Activated CD4-positive, CD25-positive, alpha-beta regulatory T cell treated with anti-CD3 and anti-CD28 coated beads, Interleukin-2, amount 50 U/mL, for 24 hours (primary cell): ENCODE measurements around the gene DCHS1.

ENCODE experiments used
- ATAC-seq, 2 donors: fragments of 150-1000 bp; cut with Tn5 transposase; one replicate each; pipeline ENCODE4 v1.10.0; 2021; ENCODE audit warnings: mild to moderate bottlenecking in 1 of 2, moderate library complexity in 1 of 2

The DCHS1 gene

DNA sequence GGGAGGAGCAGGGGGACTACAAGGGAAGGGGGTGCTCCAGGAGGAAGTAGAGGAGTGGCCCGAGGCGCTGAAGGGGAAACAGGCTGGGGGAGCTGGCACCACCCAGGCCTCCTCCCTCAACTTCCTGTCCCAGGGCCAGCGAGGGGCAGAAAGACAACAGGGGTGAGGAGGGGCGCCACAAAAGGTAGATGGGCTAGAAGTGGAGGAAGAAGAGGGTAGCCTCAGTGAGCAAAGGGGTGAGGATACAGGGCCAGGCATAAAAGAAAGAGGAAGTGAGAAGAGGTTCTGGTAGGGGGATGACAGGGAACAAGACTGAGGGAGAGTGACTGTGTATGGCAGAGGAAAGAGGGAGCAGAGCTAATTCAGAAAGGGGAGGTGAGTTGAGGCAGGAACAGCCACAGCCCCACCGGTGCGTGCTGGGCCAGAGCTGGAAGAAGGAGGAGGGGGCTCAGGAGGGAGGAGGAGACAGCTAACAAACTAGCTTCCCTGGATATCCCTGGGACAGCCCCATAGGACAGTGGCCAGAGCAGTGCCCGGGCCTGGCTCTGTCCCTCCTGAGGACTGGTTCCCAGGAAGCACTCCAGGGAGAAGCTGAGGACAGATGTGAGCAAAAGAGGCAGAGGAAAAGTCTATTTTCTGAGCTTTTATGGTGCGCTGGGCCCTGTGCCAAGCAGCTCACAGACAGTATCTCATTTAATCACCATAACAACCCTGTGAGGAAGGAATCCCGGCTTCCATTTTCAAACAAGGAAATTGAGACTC, 8.5 kb downstream of the DCHS1 start:
- peak; percentile 36 to 46 for ATAC-seq

DNA sequence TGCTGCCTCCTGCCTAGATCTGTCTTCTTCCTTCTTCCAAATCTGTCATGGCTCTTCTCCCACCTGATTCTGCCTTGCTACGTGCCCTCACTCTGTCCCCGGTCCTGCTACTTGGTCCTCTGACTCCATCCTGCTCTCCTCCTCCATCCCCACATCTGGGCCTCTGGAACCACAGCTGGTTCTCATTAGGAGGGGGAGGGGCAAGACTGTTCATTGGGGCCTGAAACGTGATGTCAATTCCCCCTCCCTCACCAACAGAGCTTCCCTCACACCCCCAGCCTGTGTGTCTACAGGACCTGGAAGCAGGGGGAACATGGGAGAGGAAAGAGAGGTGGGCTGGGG, 9.1 kb downstream of the DCHS1 start:
- ATAC-seq = no peak

DNA sequence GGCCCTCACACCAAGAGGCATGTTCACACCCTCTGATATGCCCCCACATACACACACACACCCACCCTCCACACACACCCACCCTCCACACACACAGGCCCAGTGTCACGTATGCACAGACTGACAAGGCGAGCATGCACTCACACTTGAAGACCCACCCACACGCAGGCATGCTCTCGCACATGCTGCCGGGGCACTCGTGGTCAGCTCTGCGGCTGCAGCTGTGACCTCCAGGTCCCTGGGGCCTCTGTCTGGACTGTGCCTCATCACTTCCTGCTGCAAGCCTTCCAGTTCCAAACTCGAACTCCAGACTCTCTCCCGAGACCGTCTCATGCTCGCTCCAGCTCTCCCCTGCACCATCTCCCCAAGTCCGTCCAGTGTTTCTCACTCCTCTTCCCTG, 9.5 kb downstream of the DCHS1 start:
- no peak for ATAC-seq

DNA sequence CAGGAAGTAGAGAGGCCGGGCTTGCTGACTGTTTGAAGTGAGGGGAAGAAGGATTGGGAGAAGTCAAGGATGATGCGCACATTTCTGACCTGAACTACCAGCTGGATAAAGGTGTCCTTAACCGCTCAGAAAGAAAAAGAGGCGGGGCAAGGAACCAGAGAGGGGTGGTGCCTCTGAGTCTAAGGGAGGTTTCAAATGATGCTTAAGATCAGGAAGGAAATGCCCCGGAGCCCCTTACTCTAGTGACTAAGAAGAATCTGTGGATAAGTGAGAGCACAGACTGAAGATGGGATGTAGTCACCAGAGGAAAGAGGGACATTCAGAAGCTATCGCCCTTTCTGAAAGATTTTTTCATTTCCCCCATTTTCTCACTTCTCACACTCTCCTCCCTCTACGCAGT, 12.7 kb downstream of the DCHS1 start:
- ATAC-seq = no peak

DNA sequence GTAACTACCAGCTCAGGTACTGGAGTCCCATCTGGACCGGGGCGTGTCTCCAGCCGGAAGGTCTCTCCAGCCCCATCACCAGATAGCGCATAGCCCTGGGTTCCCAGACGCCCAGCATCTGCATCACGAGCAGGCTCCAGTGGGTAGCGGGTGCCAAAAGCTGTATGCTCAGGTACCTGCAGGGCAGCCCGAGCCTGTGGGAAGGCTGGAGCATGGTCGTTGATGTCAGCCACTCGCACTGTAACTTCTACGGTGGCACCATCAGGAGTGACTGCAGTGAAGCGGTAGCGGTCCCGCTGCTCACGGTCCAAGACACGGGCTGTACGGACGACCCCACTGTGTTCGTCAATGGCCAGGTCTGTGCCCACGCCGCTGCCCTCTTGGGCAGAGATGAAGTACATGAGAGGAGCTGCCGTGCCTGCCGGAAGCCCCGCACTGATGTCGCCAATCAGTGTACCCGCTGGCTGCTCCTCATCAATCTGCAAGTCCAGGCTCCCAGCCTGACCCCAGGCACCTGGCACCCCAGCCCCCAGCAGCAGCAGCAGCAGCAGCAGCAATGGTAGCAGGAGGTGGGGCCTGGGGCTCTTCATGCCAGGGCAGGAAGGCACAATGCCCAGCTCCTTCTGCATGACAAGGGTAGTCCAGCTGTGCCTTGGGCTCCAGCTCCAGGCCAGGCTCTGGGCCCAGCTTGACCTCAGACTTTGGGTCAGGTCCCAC, 14.5 kb downstream of the DCHS1 start:
- ATAC-seq = no peak

DNA sequence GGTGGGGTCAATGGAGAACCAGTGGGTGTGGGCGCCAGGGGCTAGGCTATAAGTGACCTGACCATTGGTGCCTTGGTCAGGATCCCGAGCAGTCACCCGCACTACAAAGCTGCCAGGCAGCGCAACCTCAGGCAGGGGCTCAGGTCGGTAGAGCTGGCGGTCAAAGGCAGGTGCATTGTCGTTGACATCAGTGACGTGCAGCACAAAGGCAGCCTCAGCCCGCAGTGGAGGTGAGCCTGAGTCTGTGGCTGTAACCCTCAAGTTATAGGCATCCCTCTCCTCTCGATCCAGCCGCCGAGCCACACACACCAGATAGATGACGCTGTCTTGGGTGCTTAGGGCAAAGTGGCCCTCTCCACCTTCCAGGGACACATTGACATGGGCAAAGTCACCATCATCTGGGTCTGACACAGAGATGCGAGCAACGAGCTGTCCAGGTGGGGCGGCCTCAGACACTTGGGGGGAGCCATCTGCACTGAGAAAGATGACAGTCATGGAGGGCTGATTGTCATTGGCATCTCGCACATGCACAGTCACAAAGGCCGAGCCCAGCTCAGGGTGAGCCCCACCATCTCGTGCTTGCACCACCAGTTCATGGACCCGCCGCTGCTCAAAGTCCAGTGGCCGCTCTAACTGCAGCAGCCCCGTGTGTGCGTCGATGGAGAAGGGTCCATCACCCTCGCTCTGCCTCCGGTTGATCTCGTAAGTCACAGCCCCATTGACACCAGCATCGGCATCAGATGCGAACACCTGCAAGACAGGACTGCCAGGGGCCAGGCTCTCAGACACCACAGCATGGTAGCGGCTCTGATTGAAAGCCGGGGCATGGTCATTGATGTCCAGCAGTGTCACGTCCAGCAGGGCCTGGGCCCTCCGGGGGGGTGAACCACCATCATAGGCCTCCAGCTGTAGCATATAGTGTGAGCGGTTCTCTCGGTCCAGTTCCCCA, 15.3 kb downstream of the DCHS1 start:
- no peak for ATAC-seq

DNA sequence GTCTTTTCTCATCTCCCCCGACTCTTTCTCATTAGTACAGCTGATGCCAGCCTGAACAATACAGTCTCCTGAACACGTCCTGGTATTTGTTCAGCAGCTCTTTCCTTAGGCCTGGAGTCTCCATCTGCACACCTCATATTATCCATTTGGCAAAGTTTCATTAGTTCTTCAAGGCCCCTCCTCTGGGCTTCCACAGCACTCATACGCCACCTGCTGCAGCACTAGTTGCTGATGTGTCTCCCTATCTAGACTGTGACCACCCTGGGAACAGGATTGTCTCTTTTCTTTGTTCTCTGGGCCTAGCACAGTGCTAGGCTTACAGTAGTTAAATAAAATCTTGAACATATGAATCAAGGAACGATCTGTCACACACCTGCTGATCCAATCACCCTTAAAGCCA, 17.2 kb downstream of the DCHS1 start:
- ATAC-seq = no peak

DNA sequence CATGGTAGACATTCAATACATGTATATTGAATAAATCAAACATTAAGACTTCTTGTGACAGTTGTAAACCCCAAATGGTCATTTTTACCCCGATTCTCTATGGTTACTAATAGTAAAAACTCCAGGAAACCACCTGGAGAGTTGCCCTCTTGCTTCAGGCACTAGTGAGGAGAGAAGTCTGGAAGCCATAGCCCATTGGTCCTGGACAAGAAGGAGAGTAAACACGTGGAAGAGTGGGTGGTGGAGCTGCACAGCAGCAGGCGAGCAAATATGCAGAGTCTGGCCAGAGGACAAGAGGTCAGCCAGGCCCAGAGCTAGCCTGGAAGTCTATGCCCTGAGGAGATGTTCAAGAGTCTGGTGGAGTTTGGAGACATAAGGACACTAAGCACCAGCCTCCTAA, 17.7 kb downstream of the DCHS1 start:
- no peak for ATAC-seq

DNA sequence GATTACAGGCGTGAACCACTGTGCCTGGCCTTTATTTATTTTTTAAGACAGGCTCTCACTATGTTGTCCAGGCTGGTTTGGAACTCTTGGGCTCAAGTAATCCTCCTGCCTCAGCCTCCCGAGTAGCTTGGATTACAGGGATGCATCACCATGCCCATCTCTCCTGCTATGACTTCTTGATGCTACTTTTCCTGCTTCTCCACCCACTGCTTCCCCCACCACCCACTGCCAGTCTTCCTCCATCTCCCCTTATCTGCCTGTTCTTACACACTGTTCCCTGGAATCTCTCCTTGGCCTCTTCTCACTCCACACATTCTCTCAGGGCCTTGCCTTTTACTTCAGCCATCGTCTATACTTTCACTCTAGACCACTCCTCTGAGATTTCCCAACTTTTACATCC, 19.1 kb downstream of the DCHS1 start:
- ATAC-seq = no peak

DNA sequence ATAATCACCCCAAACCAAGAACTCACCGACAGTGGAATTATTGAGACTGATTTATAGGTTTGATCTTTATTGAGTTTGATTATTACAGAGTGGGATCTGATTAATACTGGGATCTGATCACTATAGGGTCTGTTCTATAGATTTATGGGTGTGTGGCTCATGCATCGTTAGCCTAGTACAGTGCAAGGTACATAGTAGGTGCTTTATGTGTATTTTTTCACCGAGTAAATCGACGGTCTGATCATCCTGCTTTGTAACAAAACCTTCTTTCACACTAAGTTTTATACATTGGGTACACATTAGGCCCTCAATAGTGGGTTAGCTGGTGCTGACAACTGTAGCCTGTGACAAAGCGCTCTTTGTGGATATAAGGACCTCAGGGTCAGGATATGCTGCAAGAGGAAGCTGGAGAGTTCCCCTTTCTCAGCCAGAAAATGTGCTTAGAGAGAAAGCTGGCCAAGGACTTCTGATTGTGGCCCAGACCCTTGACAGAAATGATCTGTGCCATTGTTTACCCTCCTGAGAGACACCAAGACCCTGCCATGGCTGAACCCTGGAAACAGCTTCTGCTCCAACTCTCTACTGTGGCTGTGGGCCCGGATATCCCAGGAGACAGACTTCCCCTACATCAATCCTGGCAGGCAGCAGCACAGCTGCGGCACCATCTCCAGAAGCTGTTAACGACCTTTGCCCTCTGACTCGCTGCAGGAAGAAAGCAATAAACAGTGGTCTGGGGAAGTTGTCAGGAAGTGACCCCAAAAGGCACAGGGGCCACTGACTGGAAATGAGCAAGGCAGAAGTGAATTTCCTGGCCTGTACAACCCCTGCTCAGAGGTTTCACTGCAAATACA, 20.3 kb downstream of the DCHS1 start:
- ATAC-seq = no peak

DNA sequence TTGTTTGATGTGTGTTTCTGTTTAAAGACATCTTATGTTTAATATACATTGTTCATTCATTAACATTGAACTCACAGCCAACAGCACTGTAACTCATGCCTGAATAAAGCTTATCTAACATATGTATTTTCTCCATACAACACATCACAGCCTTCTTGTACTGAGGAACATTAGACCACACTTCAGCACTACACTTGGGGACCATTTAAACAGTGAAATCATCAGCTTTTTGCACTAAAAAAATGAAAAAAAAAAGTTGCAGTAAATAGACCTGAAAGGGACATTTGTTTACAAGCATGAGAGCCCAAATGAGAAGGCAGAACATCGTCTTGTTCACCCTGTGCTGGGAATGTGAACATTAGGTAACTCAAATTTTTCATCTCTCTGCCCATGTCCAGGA, 21.1 kb downstream of the DCHS1 start:
- ATAC-seq = no peak

DNA sequence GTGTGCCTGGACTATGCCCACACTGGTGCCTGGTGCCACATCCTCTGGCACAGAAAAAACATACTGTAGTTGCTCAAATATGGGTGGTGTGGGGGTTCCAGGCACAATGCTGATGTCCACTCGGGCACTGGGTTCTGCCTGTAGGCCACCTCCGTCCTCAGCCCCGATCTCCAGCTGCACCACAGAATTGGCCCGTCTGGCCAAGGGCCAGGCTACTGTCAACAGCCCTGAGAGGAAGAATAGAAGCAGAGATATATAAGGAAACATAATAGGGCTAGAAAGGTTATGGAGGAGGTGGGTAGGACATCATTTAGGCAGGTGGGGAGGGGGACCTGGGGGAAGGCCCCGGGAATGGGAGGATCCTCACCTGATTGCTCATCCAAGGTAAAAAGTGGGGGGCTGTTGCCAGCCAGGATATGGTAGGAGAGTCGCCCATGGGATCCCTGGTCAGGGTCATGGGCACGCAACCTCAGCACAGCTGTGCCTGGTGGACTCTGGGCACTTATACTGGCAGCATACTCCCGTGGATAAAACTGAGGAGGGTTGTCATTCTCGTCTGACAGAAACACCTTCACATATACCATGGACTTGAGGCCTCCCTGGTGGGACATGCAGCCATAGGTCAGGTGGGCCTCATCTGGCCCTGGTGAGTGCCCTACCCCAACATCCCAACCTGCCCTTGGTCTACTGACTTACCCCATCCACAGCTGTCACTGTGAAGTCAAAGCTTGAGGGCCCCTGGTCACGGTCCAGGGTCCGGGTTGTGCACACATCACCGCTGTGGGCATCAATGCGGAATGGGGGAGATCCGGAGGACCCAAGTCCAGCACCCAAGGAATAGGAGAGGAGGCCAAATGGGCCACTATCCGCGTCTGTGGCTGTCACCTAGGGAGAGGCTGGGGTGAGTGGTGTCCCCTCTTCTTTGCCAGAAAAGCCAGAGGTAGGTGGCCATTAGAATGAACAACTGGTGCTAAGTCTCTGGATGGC, 21.9 kb downstream of the DCHS1 start:
- ATAC-seq = no peak

DNA sequence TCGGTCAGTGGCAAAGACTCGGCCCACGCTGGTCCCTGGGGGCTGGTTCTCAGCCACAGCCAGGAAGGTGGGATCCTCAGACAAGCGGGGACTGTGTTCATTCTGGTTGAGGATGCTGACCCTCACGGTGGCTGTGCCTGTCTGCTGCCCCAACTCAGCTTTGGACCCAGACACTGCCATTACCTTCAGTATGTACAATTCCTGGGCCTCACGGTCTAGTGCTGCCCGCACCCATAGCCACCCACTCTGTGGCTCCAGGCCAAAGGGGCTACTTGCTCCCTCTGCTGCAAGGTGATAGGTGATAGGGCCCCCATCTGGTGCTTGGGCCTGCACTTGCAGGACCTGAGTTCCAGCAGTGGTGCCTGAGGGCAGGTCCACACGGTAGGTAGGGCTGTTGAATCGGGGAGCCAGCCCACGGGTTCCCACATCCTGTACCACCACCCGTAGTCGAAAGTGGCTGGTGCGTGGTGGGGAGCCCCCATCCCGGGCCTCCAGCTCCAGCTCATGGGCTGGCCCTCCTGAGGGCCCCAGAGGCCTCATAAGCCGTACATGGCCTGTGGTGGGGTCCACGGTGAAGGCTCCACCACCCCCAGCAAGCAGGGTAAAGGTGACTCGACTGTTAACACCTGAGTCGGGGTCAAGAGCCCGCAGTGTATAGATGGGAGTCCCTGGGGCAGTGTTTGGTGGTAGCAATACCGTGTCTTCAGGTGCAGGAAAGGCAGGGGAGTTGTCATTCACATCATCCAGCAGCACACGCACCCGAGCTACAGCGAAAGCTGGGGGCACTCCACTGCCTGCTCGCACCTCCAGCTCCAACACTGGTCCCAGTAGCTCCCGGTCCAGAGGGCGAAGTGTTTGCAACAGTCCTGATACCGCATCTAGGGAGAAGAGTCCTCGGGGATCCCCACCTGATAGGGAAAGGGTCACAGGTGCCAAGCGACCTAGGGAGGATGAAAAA, 23.2 kb downstream of the DCHS1 start:
- no peak for ATAC-seq

DNA sequence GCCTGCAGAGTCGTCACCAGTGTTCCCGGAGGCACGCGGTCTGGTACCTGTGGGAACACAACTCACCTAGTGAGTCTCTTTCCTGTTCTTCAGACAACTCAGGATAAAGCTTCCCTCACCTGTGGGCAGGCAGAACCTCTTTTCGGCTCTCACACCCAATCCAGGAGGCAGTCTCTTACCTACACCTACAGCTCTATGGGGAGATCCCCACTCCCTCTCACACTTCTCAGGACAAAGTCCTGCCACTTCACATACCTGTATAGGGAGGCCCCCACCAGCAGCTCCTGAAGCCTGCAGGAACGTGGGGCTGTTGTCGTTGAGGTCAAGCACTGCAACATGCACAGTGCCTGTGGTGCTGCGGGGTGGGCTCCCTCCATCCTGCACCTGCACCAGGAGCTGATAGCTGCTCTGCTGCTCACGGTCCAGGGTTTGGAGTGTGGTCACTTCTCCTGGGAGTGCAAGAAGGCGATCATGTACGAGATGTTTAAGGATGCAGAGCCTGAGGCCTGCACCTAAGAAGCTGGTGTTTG, 24.2 kb downstream of the DCHS1 start:
- ATAC-seq = no peak

DNA sequence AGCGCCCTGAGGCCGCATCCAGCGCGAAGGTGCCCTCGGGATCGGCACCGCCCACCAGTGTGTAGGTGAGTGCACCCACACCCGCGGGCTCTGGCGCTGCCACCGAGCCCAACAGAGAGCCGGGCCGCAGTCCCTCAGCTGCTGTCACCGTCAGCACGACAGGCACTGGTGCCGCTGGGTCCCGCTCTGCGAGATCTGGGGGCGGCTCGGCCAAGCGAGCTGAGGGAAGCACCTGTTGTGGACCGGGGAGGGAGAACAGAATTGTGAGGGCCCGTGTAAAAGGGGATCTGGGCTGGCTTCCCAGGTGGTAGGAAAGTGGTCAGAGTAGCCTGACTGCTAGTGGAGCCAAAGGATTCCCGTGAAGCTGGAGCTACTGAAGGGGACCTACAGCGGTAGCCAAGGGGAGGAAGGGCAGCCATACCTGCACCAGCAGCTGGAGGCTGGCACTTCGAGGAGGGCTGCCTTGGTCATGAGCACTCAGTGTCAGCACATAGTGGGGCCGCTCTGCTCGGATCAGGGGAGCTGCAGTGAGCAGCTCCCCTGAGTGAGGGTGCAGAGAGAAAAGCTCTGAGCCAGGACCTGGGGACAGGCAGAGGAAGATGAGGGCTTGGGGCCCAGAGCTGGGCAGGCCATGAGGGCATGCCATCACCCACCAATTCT, 24.8 kb downstream of the DCHS1 start:
- ATAC-seq = no peak

DNA sequence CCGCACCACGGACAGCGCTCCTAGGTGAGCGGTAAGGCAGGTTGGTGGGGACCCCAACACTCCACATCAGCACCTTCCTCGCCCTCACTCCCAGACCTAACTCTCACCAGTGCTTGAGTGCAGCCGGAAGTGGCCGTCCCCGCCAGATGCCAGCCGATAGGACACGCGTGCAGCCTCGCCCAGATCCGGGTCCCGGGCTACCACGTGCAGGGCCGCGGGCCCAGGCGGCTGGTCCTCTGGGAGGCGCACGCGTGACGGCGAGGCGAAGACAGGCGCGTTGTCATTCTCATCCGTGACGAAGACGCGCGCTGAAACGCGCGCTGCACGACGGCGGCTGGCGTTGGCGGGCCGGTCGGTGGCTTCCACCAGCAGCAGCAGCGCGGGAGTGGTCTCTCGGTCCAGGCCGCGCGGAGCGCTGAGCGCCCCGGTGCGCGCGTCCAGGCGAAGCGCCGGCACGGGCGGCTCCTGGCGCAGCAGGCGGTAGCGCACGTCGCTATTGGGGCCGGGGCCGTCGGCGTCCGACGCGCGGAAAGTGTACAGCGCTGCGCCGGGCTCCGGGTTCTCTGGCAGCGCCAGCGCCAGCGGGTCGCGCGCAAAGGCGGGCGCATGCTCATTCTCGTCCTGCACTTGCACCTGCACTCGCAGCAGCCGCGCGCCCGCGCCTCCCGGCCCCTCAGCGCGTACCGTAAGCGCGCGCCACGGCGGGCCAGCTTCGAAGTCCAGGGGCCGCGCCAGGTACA, 25.5 kb downstream of the DCHS1 start:
- no peak for ATAC-seq

DNA sequence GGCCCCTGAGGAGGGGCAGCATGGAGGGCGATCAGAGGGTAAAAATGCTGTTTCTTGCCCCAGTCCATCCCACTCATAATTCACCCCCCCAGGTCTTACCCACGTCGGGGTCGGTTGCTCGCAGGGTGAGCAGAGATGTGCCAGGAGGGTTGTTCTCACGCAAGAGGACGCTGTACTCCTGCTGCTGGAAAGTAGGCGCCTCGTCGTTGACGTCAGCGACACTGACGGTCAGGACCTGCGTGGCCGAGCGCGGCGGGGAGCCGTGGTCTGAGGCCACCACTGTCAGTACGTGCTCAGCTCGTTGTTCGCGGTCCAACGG, 26.1 kb downstream of the DCHS1 start:
- ATAC-seq = no peak

DNA sequence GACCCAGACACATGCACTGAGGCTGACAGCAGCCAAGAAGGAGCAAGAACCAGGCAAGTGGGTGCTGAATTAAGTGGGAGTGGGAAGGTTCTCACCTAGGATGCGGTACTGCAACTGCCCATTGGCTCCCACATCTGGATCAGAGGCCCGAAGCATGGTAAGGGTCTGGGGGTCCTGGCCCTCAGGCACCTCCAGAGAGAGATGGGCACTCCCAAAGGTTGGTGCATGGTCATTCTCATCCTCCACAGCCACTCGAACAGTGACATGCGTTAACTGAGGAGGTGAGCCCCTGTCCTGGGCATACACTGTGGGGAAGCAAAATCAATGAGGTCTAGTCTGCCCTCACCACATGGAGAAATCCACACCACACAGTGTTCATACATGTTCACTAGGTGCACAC, 27.1 kb downstream of the DCHS1 start:
- ATAC-seq = no peak
